Putamen (tissue), 1 donor: Measurements from ENCODE around the gene CTNND2.
A peak's percentile ranks its signal among the peaks of the same experiment; 100 is the strongest.

ENCODE experiments used
- DNase-seq: peaks from one replicate; pipeline ENCODE4 v3.0.0-alpha.2; 2016; ENCODE audit warnings: low spot score

The CTNND2 gene

GRCh38 chr5:11251247-11251646, 653.0 kb downstream of the CTNND2 start:
- DNase-seq: no peak

DNA sequence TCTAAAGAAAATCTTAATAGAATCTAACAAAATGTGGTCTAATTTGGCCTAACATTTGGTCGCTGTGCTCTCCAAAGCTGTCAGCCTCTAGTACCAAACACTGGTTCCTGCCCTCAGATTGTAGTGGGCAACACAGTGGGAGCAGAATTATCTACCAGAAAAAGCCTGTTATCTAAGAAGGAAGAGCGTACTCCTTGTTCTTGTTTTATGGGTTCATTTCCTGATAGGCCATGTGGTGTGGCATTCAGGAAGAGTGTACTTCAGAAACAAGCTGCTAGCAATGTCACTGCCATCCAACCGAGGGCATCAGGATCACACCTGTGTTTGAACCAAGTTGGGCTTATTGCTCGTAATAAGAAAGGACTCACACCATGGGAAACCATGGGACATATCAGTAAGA, 655.3 kb downstream of the CTNND2 start:
- no peak for DNase-seq

DNA sequence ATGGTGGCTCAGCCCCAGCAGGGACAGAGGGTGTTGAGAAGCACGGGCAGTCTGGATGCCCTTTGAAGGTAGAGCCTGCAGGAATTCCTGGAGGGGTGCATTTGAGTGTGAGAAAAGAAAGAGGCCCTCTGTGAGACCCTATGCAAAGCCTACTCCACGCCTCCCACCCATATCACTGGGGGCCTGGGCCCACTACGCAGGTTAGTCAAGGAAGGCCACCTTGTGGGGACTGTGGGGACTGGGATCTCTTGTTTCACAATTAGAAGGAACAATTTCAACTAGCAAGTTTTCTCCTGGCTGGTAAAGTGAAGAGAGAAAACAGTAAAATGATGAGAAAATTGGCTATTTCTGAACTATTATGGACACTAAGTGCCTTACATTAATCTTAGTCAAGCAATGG, 657.0 kb downstream of the CTNND2 start:
- no peak for DNase-seq

GRCh38 chr5:11240293-11241190, 663.7 kb downstream of the CTNND2 start:
- no peak for DNase-seq

- no peak for DNase-seq
Observed at GRCh38 chr5:11239261-11240015, 664.8 kb downstream of the CTNND2 start.

DNA sequence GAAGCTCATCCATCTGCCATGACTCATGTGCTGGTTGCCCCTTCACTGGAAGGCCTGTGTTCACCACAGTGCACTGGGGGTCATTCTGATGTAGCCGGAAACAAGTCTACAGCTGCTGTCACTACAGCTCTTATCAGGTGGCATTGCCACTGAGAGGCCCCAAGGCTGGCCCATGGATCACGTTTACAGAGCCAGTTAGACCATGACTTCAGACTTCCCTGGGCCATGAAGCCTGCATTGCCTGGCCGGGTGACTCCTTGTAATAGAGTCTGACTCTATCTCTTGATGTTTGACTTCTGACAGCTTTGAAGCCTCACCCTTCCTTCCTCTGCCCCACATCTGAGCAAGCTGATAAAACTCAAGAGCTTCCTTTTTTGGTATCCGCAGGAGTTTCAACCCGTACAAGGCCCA, 669.7 kb downstream of the CTNND2 start:
- DNase-seq: no peak

DNA sequence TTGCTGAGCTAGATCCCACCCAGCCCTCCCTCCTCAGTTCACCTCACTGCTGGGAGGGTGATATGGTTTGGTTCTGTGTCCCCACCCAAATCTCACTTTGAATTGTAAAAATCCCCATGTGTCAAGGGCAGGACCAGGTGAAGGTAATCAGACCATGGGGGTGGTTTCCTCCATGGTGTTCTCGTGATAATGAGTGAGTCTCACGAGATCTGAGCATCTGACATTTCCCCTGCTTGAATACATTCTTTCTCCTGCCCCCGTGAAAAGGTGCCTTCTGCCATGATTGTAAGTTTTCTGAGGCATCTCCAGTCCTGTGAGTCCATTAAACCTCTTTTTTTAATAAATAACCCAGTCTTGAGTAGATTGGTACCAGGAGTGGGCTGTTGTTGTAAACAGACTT, 673.4 kb downstream of the CTNND2 start:
- DNase-seq: no peak

DNA sequence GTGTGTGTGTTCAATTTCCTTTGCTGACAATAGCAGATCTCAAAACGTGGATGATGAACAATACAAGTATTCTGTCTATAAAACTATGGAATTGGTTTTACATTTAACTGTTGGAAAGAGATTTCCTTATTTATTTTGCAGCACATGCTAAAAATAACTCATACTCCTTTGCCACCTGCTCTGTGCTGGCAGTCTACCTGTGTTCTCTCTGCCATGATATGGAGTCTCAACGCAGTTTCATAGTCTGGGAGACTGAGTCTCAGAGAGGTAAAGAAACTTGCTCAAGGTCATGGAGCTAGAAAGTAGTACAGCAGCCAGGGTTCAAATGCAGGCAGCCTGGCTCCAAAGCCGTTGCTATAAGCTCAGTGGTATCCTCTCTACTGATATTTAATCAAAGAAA, 677.2 kb downstream of the CTNND2 start:
- no peak for DNase-seq

DNA sequence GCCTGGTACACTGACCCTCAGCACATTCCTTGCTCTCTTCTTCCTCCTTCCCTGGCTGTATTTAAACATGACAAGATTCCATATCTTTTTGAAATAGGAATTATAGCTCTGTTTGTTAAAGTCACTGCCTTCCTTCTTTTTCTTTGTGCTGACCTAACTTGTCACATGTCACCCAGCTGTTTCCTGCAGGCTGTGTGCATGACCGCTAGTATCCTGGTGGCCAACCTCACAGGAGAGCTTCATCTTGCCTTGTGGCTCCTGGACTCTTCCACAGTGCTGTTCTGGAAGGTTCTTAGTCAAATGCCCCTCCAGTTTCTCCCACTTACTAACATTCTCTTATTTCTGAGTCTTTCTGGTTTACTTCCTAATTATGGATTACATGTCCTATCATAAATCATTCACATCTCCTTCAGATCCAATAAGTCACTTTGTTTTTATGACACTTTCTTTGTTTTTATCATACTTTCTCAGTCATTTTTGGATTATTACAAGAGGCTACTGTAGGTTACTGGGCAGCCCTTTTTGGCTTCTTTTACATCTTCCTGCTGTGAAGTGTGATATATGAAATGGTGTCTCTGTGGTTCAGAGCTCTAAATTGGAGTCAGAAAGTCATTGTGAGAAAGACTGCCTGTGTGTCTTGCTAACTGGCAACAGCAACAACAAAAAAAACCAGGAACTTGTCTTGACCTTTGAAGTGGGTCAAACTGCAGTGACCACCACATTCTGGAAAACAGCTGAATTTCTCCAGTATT, 679.6 kb downstream of the CTNND2 start:
- no peak for DNase-seq

- peak; percentile 62 for DNase-seq
Observed at GRCh38 chr5:11222169-11222568, 682.1 kb downstream of the CTNND2 start.

DNA sequence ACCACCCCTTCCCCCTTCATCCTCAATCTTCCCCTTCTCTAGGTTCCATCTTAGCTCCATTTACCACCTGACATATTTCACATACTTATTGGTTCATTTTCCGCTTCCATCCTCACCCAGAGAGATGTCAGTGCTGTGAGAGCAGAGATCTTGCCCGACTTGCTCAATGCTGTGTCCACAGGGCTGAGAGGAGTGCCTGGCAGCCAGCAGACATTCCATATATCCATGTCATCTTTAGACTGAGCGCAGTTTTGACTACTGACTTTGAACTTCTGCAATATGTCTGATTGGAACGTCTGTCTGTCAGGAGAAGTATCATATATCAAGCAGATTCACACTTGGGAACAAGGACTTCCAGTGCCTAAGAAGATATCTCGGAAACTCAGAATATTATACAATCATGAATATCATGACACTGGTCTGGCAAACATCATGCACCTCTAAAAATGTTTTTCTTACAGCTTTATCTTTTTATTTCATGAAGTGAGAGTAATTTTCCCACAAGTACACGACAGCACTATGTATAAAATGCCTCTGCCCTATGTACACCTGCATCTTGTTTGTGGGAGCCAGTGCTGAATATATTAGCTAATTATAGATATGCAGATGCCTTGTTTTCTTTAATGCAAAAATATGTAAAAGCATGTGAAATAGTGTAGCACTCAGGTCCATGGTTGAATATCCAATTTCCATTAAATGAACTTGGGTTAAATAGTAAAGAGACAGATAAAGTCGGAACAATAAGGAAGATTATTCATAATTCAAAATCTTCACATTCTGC, 689.2 kb downstream of the CTNND2 start:
- DNase-seq: no peak

GRCh38 chr5:11212706-11213105, 691.5 kb downstream of the CTNND2 start:
- no peak for DNase-seq

DNA sequence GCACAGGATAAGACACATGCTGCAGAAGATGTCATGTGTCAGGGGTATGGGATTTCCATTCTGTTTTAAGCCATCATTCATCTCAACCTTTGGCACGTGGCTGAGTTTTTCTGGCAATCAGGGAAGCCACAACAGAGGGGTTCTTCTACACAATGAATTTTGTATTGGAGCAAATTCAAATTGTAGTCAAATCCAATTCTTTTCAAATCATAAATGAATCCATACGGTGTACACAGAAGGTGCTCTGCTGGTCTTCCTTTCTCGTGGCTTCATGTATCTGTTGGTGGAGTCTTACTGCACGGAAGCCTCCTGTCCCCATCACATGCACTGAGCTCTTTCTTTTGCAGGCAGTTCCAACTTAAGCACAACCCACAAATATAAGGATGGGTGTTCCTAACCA, 706.5 kb downstream of the CTNND2 start:
- no peak for DNase-seq

DNA sequence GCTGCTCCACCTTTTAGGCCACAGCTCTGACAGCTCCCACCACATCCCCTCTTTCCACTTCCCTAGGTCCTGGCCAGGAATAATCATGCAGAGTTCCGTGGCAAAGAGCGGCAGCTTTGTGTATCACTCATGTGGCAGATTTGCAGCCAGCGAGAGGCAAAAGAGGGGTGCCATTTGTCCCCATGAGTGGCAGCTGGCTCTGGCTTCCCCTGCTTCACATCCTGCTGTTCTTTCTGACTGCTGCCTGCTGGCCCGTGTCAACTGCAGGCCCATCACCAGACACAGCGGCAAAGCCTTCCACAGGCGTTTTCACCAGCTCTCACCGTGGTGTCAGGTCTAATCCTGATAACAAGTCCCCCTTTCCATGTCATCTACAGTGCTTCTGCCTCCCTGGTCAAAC, 712.6 kb downstream of the CTNND2 start:
- peak; percentile 9 for DNase-seq

GRCh38 chr5:11182441-11183080, 721.7 kb downstream of the CTNND2 start:
- DNase-seq: peak; percentile 36

DNA sequence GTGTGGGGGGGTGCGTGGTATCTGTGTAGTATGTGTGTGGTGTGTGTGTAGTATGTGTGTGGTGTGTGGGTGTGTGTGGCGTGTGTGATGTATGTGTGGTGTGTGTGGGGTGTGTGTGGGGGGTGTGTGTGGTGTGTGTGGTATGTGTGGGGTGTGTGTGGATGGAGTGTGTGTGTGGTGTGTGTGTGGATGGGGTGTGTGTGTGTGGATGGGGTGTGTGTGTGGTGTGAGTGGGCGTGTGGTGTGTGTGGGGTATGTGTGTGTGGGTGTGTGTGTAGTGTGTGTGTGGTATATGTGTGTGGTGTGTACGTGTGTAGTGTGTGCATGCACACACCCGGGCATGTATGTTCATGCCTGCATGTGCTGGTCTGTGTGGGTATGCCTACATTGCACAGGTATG, 722.3 kb downstream of the CTNND2 start:
- DNase-seq: no peak

DNA sequence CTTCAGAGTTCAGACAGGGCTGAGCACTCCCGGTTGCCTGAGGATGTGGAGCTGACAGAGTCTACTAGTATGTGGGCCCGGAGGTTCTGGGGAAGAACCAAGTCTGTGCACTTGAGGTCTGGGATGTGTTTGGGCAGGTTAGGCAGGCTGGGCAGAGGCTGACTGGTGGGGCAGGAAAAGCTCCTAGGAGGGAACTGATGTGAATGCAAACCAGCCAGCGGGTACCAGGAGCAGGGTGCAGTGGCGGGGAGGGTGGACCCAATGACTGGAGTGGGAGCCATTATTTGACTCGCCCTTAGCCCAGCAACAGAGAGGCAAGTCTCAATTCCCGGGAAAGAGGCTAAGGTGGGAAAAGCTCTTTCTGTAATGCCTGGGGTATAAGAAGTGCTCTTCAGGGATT, 723.4 kb downstream of the CTNND2 start:
- no peak for DNase-seq

DNA sequence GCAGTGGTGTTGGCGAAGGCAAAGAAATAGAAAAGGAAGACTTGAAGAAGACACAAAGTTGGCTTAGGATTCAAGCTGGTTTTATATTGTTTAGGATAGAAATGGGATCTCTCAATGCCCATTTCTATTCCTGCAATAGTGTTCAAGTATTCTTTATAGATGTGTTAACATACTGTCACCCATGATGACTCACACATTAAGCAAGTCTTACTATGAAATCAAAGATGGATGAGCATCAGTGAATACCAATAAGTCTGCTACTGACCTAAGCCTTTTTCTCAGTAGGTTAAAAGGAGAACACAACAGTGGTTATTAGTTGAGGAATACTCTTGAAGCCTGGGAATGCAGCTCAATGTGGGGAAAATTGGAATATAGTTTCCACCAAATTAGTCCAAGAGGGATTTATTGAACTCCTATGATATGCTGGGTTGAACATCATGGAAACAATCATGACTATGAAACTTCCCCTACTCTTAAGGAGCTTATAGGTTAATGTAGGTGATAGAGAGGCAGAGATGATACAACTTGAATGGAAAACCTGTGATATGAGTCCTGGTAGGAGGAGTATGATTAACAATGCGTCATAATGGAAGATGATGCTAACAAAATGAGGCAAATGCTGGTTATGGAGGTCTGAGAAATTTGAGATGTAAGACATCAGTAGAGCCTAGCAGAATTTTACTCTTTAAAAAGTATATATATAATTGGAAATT, 726.1 kb downstream of the CTNND2 start:
- DNase-seq: no peak

GRCh38 chr5:11174591-11174990, 729.7 kb downstream of the CTNND2 start:
- no peak for DNase-seq

- no peak for DNase-seq
Observed at GRCh38 chr5:11172484-11172883, 731.8 kb downstream of the CTNND2 start.

DNA sequence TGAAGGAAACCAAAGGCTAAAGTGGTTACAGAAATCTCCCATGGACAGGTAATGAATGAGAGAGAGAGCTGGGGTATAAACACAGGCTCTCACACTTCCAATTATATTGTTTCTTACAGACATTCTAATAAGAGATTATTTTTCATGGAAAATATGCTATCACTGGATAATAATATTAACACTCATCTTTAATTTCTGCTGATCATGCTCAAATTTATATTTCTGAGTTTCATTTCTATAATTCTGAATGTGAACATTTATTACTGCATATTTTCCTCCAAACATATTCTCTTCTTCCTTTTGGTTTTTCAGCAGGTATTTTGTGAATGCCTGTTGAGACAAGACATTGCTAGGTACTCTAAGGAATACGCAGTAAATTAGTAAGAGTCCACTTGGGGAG, 733.0 kb downstream of the CTNND2 start:
- no peak for DNase-seq
